GM23248 (cell line): ENCODE data around the gene HOXB9.
A peak's percentile ranks its signal among the peaks of the same experiment; 100 is the strongest.

ENCODE experiments used
- EZH2 ChIP-seq: fragments of 200-600 bp; sonication (generic); IDR thresholded peaks from 2 replicates; pipeline ENCODE4 v1.6.1; 2018; ENCODE audit warnings: antibody characterized with exemption, mild to moderate bottlenecking; ENCODE audit not compliant: insufficient read depth, poor library complexity, severe bottlenecking
- EZH2phosphoT487 ChIP-seq: fragments of 200-600 bp; sonication (generic); IDR thresholded peaks from 2 replicates; pipeline ENCODE4 v1.6.1; 2018; ENCODE audit warnings: antibody characterized with exemption, moderate library complexity, mild to moderate bottlenecking, low read depth; ENCODE audit not compliant: insufficient read depth

DNA sequence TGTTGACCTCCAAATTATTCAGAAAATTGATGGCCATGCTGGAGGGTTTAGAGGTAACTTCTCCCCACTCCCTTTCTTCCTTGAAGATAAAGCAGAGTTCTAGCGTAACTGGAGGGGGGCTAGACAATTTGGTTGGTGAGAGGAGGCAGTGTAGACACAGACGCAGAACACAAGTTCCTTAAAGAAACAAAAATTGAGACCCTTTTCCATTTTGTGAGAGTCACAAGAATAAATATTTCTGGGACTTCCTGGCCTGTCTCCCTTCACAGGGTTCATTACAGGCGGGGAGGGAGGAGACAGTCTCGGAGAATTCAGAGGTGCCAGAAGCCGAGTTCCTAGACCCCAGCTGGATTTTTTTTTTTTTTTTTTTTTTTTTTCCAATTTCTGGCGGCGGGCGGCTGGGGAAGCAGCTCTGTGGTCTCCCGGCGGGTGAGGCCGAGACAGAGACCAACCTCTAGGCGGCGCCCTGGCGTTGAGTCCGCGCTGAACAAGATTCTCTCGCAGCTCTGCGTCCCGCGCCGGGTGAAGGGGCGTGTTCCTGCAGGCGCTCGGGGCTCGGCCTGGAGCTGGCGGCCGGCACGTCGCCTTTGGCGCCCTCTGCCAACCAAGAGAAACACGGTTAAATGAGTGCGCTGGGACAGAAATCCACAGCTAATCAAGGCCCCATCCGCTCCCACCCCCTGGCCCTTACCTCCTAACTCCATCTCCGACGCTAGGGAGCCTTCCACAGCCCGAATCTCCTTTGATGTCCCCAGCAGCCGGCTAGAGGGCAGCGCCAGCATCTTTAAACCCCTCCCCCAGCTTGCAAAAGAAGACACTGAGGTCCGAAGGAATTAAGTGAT, 10.2 kb upstream of the HOXB9 start:
- TF ChIP-seq EZH2 (peak; percentile 59), EZH2phosphoT487 (0 out of 2 replicates have a peak, but pooled peaks have one; percentile 44)
